Measurements from ENCODE around the gene CCDC172. TPM values are rescaled to one million over a fixed set of nuclear protein-coding genes. Genes with fewer than 3 reads are reported as not detected.

Gene CCDC172
- total RNA-seq, 1 experiment from 2014 or later: not detected

GRCh38 chr10:116324951-116325635 is 845 bp downstream of the CCDC172 start:
- no peak overlapping the region for H3K27ac Mint-ChIP-seq (ENCODE audit: unreplicated experiment)
- Histone ChIP-seq H3K27me3 (replicated peaks; ENCODE audit: control insufficient read depth, insufficient read depth, low read length) (no peaks in the 10 kb centered on the region), H3K9me3 (no peaks in the 10 kb centered on the region), H3K4me3 (ENCODE audit: low read depth, low read length) (no peak overlapping the region), H3K36me3 (ENCODE audit: control insufficient read depth, insufficient read depth, low read length) (no peaks in the 10 kb centered on the region), H3K4me1 (no peaks in the 10 kb centered on the region)
- no peaks in the 10 kb centered on the region for H3K4me1 Mint-ChIP-seq (ENCODE audit: low read depth, unreplicated experiment)
- H3K4me3 Mint-ChIP-seq (ENCODE audit: unreplicated experiment): no peak overlapping the region
- ChIA-PET POLR2A (no interaction called here), CTCF (no interaction called here)
- BruUV-seq (replicated peaks): no TSS peak
- intact Hi-C loops (cut with micrococcal nuclease; ENCODE audit: unreplicated experiment): no loop called here
- DNase-seq: no peak
- H3K9me3 Mint-ChIP-seq (ENCODE audit: unreplicated experiment): no peaks in the 10 kb centered on the region
- no peaks in the 10 kb centered on the region for H3K36me3 Mint-ChIP-seq (ENCODE audit: insufficient read depth, unreplicated experiment)
- peaks cover 14% of the 10 kb centered on the region for H3K27me3 Mint-ChIP-seq (ENCODE audit: insufficient read depth, unreplicated experiment)
- TF ChIP-seq CTCF (IDR thresholded peaks at IDR 0.05; ENCODE audit: insufficient read depth in 1 of 2, low read depth in 1 of 2, low read length in 1 of 2, severe bottlenecking in 1 of 2, unreplicated experiment in 1 of 2): no peak

- intact Hi-C loops (cut with micrococcal nuclease; ENCODE audit: unreplicated experiment): no loop called here
- Mint-ChIP-seq H3K4me1 (ENCODE audit: low read depth, unreplicated experiment) (no peaks in the 10 kb centered on the region), H3K27ac (ENCODE audit: unreplicated experiment) (no peak overlapping the region), H3K27me3 (ENCODE audit: insufficient read depth, unreplicated experiment) (peaks cover 14% of the 10 kb centered on the region), H3K4me3 (ENCODE audit: unreplicated experiment) (no peak overlapping the region), H3K9me3 (ENCODE audit: unreplicated experiment) (no peaks in the 10 kb centered on the region), H3K36me3 (ENCODE audit: insufficient read depth, unreplicated experiment) (no peaks in the 10 kb centered on the region)
- CTCF ChIA-PET: no interaction called here
- H3K36me3 ChIP-seq (ENCODE audit: control insufficient read depth, insufficient read depth, low read length): no peaks in the 10 kb centered on the region
- H3K27me3 ChIP-seq (replicated peaks; ENCODE audit: control insufficient read depth, insufficient read depth, low read length): no peaks in the 10 kb centered on the region
- BruUV-seq (replicated peaks): no TSS peak
- POLR2A ChIA-PET: no interaction called here
- no peak for DNase-seq
- no peak for TF ChIP-seq CTCF (IDR thresholded peaks at IDR 0.05; ENCODE audit: insufficient read depth in 1 of 2, low read depth in 1 of 2, low read length in 1 of 2, severe bottlenecking in 1 of 2, unreplicated experiment in 1 of 2)
- H3K4me1 ChIP-seq: no peaks in the 10 kb centered on the region
- no peak overlapping the region for H3K4me3 ChIP-seq (ENCODE audit: low read depth, low read length)
- H3K9me3 ChIP-seq: no peaks in the 10 kb centered on the region
Observed at GRCh38 chr10:116325987-116326386, 1.7 kb downstream of the CCDC172 start.

GRCh38 chr10:116329153-116329552 is 4.9 kb downstream of the CCDC172 start:
- Histone ChIP-seq H3K9me3 (no peaks in the 10 kb centered on the region), H3K4me1 (no peaks in the 10 kb centered on the region), H3K27me3 (replicated peaks; ENCODE audit: control insufficient read depth, insufficient read depth, low read length) (no peaks in the 10 kb centered on the region), H3K4me3 (ENCODE audit: low read depth, low read length) (no peak overlapping the region), H3K36me3 (ENCODE audit: control insufficient read depth, insufficient read depth, low read length) (no peaks in the 10 kb centered on the region)
- peaks cover 6% of the 10 kb centered on the region for H3K4me1 Mint-ChIP-seq (ENCODE audit: low read depth, unreplicated experiment)
- no peak for TF ChIP-seq CTCF (IDR thresholded peaks at IDR 0.05; ENCODE audit: insufficient read depth in 1 of 2, low read depth in 1 of 2, low read length in 1 of 2, severe bottlenecking in 1 of 2, unreplicated experiment in 1 of 2)
- no peak for DNase-seq
- H3K4me3 Mint-ChIP-seq (ENCODE audit: unreplicated experiment): no peak overlapping the region
- peaks cover 14% of the 10 kb centered on the region for H3K27me3 Mint-ChIP-seq (ENCODE audit: insufficient read depth, unreplicated experiment)
- intact Hi-C loops (cut with micrococcal nuclease; ENCODE audit: unreplicated experiment): no loop called here
- BruUV-seq (replicated peaks): no TSS peak
- CTCF ChIA-PET: no interaction called here
- no peak overlapping the region for H3K27ac Mint-ChIP-seq (ENCODE audit: unreplicated experiment)
- POLR2A ChIA-PET: no interaction called here
- no peaks in the 10 kb centered on the region for H3K36me3 Mint-ChIP-seq (ENCODE audit: insufficient read depth, unreplicated experiment)
- H3K9me3 Mint-ChIP-seq (ENCODE audit: unreplicated experiment): no peaks in the 10 kb centered on the region
